ENCODE measurements around the gene STAT1. TPM values are rescaled to one million over a fixed set of nuclear protein-coding genes. Genes with fewer than 3 reads are reported as not detected.
"Not testable (repeated sequence)": the region's sequence is repeated elsewhere in the genome, so short reads cannot be mapped to it uniquely, and the experiment has no call there.

Gene STAT1
- total RNA-seq, 1 donor from 2014 or later, result 86.9 TPM

DNA sequence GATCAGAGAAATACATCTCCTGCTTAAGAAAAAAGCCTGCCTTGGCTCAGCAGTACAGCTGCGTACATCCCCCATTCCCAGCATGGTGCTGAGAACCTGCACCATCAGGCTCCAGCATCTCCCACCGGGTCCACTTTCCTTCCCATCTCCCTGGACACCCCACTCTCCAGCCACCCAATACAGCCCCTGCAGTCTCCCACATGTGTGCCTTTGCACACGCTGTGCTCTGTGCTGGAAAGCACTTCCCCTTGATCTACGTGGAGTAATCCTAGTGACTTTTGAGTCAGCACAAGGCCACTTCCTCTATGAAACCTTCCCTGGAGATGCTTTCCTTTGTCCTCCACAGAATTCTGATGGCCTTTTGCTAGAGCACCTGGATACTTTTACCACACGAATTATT lies 17.0 kb downstream of the STAT1 start:
- no peak overlapping the region for H3K4me3 ChIP-seq (ENCODE audit: low read depth, low read length)
- TF ChIP-seq, protein P1, sequence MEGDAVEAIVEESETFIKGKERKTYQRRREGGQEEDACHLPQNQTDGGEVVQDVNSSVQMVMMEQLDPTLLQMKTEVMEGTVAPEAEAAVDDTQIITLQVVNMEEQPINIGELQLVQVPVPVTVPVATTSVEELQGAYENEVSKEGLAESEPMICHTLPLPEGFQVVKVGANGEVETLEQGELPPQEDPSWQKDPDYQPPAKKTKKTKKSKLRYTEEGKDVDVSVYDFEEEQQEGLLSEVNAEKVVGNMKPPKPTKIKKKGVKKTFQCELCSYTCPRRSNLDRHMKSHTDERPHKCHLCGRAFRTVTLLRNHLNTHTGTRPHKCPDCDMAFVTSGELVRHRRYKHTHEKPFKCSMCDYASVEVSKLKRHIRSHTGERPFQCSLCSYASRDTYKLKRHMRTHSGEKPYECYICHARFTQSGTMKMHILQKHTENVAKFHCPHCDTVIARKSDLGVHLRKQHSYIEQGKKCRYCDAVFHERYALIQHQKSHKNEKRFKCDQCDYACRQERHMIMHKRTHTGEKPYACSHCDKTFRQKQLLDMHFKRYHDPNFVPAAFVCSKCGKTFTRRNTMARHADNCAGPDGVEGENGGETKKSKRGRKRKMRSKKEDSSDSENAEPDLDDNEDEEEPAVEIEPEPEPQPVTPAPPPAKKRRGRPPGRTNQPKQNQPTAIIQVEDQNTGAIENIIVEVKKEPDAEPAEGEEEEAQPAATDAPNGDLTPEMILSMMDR (conservative IDR thresholded peaks at IDR 0.05; ENCODE audit: low read depth, low read length), result no peak
- DNase-seq (ENCODE audit: low read depth), result no peak

DNA sequence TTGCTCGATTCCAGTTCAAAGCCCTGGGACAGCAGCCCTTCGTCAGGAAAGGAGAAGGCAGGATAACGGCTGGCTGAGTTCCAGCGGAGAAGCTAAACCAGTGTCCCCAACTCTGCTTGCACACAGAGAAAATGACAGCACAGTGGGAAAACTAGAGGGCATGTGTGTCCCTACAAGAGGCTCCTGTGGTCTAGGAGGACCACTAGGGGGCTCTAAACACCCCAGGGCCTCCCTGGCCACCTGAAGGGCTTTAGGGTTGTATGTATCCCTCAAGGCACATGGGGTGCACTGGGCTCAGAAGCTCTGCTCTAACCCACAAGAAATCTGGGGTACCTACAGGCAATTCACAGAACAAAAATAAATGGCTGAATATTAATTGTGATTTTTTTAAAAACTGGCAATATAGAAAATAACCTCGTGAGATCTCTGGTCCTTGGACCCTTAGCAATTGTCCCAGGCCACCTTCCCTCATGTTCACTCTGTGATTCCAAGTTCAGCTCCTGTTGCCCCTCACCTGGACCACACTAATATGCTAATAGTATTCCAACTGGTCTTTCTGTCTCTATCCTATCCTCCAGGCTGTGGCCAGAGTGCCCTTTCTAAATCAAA lies 17.5 kb downstream of the STAT1 start:
- no peak overlapping the region for H3K4me3 ChIP-seq (ENCODE audit: low read depth, low read length)
- DNase-seq (ENCODE audit: low read depth), result no peak
- TF ChIP-seq, protein P1 (conservative IDR thresholded peaks at IDR 0.05; ENCODE audit: low read depth, low read length), result peak; percentile 83

DNA sequence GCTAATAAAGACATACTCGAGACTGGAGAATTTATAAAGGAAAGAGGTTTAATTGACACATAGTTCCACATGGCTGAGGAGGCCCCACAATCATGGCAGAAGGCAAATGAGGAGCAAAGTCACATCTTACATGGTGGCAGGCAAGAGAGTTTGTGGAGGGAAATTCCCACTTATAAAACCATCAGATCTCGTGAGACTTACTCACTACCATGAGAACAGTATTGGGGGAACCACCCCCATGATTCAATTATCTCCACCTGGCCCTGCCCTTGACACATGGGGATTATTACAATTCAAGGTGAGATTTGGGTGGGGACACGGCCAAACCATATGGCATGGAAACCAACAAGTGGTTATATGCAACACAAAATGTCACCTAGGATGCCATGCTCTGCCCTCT lies 18.7 kb downstream of the STAT1 start:
- not testable (repeated sequence) for DNase-seq (ENCODE audit: low read depth)

DNA sequence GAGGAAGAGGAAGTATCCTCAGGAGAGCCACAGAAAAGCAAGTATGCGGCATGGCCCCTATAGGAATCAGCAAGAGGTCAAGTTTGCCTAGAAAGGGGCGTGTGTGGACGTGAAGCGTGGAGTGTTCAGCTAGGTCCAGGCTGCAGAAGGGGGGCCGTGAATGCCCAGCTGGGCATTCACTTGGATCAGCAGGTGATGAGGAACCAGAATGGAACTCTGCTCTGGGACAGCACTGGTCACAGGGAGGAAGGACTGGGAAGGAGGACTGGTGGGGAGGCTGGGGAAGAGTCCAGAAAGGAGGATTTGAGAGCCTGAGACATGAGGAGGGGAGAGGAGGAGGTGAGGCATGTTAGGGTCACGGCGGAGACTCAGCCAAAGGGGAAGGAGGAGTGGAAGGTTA lies 19.8 kb downstream of the STAT1 start:
- DNase-seq (ENCODE audit: low read depth), result no peak
- TF ChIP-seq, protein P1 (conservative IDR thresholded peaks at IDR 0.05; ENCODE audit: low read depth, low read length), result no peak
- no peak overlapping the region for H3K4me3 ChIP-seq (ENCODE audit: low read depth, low read length)

More for the DNA sequence above, 18.7 kb downstream of the STAT1 start:
- H3K4me3 ChIP-seq (ENCODE audit: low read depth, low read length), result not testable (repeated sequence)

DNA sequence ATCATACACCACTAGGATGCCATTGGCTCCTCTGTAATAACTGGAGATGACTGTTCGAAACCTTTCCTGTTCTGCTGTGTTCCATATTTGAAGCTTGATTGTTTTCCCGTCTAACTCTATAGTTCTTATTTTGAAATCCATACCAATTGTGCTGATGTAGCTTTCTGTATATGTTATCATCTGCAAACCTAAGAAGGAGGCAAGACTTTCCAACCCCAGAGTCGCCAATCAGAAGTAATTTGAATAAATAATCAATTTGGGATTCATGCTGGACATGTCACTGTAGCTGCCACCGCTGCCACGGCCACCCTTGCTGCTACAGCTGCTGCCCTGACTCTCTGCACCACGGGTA lies 20.7 kb downstream of the STAT1 start:
- no peak overlapping the region for H3K4me3 ChIP-seq (ENCODE audit: low read depth, low read length)
- TF ChIP-seq, protein P1 (conservative IDR thresholded peaks at IDR 0.05; ENCODE audit: low read depth, low read length), result no peak
- DNase-seq (ENCODE audit: low read depth), result no peak

DNA sequence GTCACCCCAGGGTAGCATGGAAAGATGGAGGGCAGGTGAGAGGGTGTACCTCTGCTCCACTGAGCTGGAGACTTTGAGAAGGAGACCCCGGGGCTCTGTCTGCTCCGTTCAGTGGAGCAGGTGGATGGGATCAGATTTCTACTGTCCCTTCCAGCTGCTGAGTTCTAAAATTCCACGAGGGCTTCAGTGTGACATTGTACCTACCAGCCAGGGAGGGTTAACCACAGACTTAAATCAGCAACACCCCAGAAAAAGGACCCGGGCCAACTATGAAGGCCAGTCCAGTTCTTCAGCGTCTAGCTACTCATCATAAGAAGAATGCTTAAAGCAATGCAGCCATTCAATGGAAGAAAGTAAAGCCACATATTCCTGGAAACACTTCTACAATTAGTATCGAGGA lies 23.8 kb downstream of the STAT1 start:
- TF ChIP-seq, protein P1 (conservative IDR thresholded peaks at IDR 0.05; ENCODE audit: low read depth, low read length), result no peak
- H3K4me3 ChIP-seq (ENCODE audit: low read depth, low read length), result no peak overlapping the region
- no peak for DNase-seq (ENCODE audit: low read depth)

DNA sequence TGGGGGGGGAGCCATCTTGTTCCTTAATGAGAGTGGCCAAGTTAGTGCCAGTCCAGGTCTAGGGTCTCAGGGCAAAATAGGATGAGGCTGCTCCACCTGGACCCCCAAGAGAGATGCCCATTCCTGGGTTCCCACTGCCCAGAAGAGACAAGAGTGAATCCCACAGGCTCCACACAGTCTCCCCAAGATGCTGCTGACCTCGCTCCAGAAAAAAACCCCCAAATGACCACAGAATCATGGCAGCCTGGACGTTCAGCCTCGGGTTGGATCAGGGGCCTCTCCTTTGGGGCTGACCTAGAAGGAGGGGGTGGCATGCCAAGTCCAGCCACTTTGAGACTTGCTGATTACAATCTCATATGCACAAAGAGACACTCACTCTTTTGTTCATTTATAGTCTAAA lies 25.1 kb downstream of the STAT1 start:
- TF ChIP-seq, protein P1 (conservative IDR thresholded peaks at IDR 0.05; ENCODE audit: low read depth, low read length), result no peak
- no peak for DNase-seq (ENCODE audit: low read depth)
- no peak overlapping the region for H3K4me3 ChIP-seq (ENCODE audit: low read depth, low read length)

Data from epithelial cell of proximal tubule (primary cell).